ENCODE data around the gene CCDC57.

- TF ChIP-seq, protein P1, sequence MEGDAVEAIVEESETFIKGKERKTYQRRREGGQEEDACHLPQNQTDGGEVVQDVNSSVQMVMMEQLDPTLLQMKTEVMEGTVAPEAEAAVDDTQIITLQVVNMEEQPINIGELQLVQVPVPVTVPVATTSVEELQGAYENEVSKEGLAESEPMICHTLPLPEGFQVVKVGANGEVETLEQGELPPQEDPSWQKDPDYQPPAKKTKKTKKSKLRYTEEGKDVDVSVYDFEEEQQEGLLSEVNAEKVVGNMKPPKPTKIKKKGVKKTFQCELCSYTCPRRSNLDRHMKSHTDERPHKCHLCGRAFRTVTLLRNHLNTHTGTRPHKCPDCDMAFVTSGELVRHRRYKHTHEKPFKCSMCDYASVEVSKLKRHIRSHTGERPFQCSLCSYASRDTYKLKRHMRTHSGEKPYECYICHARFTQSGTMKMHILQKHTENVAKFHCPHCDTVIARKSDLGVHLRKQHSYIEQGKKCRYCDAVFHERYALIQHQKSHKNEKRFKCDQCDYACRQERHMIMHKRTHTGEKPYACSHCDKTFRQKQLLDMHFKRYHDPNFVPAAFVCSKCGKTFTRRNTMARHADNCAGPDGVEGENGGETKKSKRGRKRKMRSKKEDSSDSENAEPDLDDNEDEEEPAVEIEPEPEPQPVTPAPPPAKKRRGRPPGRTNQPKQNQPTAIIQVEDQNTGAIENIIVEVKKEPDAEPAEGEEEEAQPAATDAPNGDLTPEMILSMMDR (conservative IDR thresholded peaks at IDR 0.05), result no peak
- TF ChIP-seq EZH2 (IDR thresholded peaks at IDR 0.05; ENCODE audit: low read depth), result no peak
These were observed 10.9 kb upstream of the CCDC57 start for GRCh38 chr17:82223517-82223916.

All from PC-9 (cell line).